WERI-Rb-1 (cell line): ENCODE results near the gene GDPD3.

Experiments used
- DNase-seq: peaks from one replicate; pipeline ENCODE4 v3.0.0-alpha.2; 2020
- H3K27ac ChIP-seq: fragments of 250-450 bp; sonication (Bioruptor Pico); 2 replicates; pipeline ENCODE4 v1.5.1; 2020; ENCODE audit warnings: mild to moderate bottlenecking, moderate library complexity
- H3K27me3 ChIP-seq: fragments of 250-450 bp; sonication (Bioruptor Pico); 2 replicates; pipeline ENCODE4 v1.5.1; 2021; ENCODE audit warnings: mild to moderate bottlenecking, low read depth, moderate library complexity; ENCODE audit not compliant: insufficient read depth, severe bottlenecking
- H3K36me3 ChIP-seq: fragments of 250-450 bp; sonication (Bioruptor Pico); 2 replicates; pipeline ENCODE4 v1.5.1; 2020; ENCODE audit warnings: mild to moderate bottlenecking, moderate library complexity
- H3K4me3 ChIP-seq: 2 replicates; pipeline ENCODE4 v1.5.1; 2011; ENCODE audit warnings: low read depth, mild to moderate bottlenecking, control low read depth, low read length
- H3K9me3 ChIP-seq: fragments of 250-450 bp; sonication (Bioruptor Pico); 2 replicates; pipeline ENCODE4 v1.5.1; 2021; ENCODE audit warnings: mild to moderate bottlenecking, moderate library complexity; ENCODE audit not compliant: severe bottlenecking
- CTCF ChIP-seq: IDR thresholded peaks from 2 replicates; pipeline ENCODE4 v1.5.1; 2011; ENCODE audit warnings: low read depth, mild to moderate bottlenecking, control low read depth, inconsistent platforms, low read length

The GDPD3 gene

GRCh38 chr16:30096105-30096861 lies 17.1 kb downstream of the GDPD3 start, which contains the start of gene YPEL3:
TSS of gene YPEL3 (minus strand) at chr16:30096213. CDS start at chr16:30095482, 731 bp downstream.
- no peak for TF ChIP-seq CTCF
- Histone ChIP-seq H3K9me3 (peaks cover 18% of the 10 kb centered on the region), H3K36me3 (peaks cover 22% of the 10 kb centered on the region), H3K4me3 (peak within 1 kb of the TSS; percentile 54), H3K27me3 (no peaks in the 10 kb centered on the region), H3K27ac (peak within 1 kb of the TSS; percentile 86)
- peak; percentile 89 for DNase-seq

DNA sequence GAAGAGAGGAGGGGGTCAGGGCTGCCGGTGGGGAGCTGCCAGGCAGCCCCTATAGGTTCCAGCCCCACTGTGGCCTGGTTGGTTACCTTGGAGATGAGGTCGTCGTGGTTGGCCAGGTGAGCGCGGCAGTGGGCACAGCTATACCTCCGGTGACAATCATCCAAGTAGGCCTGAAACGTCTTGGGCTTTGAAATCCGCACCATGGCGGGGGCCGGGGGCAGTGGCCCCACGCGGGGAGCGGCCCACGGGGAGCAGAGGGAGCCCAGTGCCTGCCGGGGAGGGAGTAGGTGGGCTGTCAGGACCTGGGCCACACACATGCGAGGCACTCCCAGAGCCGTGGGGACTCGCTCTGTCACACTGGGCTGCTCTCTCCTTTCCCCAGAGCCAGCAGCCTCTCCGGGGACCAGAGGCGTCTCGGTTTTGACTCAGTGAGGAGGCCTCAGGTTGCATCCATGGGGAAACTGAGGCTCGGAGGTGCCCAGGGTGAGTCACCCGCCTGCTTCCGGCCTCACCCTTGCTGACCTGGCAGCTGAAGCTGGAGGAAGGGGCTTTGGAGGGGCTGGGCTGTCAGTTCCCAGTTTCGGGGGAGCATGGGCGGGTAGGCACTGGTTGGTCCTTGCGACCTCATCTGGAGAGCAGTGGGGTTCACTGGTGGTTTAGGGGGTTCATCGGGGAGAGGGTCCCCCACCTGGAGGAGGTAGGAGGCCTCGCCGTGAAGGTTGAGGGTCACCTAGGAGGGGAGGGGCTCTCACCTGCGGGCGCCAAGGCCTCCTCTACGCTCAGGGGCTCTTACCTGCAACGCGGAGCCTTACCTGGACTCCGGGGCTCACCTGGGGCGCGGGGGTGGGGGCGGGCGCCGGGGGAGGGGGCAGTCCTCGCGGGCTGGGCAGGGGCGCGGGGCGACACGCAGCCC lies 17.9 kb downstream of the GDPD3 start:
- TF ChIP-seq CTCF = no peak
- Histone ChIP-seq H3K27ac (peak overlapping the region; percentile 77), H3K36me3 (peaks cover 22% of the 10 kb centered on the region), H3K9me3 (peaks cover 18% of the 10 kb centered on the region), H3K27me3 (no peaks in the 10 kb centered on the region), H3K4me3 (peak overlapping the region; percentile 54)
- DNase-seq = no peak

GRCh38 chr16:30094541-30095165 lies 18.7 kb downstream of the GDPD3 start:
- H3K9me3 ChIP-seq = peaks cover 18% of the 10 kb centered on the region
- peaks cover 22% of the 10 kb centered on the region for H3K36me3 ChIP-seq
- H3K27me3 ChIP-seq = no peaks in the 10 kb centered on the region
- DNase-seq = no peak
- no peak overlapping the region; the same call in 1 of the 2 replicates for H3K27ac ChIP-seq
- no peak overlapping the region for H3K4me3 ChIP-seq
- TF ChIP-seq CTCF = no peak

DNA sequence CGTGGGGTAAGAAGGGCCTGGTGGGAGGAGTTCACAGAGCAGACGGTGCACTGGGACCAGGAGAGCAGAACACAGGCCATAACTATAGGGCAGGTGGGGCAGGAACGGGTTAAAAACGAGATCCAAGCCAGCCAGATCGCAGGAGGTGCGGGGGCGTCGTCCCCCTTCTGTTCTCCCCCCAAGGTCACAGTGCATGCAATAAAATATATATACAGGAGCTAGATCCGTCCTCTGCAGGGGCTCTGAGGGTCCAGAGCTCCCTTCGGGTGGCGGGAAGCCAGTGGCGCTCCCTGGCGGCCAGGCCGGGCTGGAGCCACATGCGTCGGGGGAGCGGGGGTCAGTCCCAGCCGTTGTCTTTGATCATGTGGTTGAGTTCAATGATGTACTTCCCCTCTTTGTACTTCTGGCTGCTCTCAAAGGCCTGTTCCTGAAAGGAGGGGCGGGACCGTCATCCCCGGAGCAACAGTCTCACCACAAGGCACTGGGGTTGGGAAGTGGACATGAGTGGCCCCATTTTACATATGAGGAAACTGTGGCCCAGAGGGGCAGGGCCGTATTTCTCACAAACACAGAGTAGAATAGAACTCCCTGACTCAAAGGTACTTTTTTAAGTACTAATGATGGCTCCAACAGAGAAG lies 20.8 kb downstream of the GDPD3 start:
- Histone ChIP-seq H3K9me3 (peaks cover 12% of the 10 kb centered on the region), H3K27me3 (no peaks in the 10 kb centered on the region), H3K27ac (peak overlapping the region; percentile 92), H3K36me3 (peaks cover 20% of the 10 kb centered on the region), H3K4me3 (peak overlapping the region; percentile 48)
- DNase-seq = peak; percentile 86
- peak; percentile 88 for TF ChIP-seq CTCF
